ENCODE data around the gene ANO1.
"Not testable (repeated sequence)": the region's sequence is repeated elsewhere in the genome, so short reads cannot be mapped to it uniquely, and the experiment has no call there.

ANO1 gene

DNA sequence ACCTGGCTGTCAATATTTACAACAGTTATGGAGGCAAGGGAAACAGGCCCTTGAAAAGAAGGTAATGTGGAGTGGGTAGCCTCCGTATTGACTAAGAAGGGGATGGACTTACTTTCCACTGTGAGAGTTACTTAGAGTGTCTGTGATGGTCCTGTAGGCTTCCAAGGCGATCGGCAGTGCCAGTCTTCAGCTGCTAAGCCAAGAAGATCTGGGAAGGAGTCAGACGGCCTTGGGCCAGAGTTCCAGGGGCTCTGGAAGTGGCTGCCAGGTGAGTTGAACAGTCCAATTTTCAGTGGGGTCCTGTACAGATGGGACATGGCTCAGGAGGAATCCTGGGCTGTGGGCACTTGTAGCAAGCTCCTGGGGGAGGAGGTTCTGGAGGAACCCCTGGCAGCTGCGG is 139.3 kb downstream of the ANO1 start:
- DNase-seq: not testable (repeated sequence)

DNA sequence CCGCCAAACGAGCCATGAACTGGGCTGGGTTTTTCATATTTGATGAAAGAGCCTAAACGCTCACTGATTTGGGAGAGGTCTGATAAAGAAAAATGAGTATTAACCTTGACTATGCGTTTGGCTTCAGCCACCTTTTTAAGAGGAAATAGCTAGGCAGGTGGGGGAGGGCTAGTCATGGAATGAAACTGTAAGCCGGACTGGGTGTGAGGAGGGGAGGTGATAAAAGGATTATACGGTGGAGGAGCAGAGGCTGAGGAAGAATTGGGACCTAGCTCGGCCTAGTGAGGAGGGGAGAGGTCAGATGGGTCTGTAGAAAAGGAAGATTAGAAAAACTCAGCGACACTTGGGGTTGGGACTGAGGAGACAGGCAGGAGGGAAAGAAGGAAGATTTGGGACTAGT is 140.0 kb downstream of the ANO1 start:
- not testable (repeated sequence) for DNase-seq

DNA sequence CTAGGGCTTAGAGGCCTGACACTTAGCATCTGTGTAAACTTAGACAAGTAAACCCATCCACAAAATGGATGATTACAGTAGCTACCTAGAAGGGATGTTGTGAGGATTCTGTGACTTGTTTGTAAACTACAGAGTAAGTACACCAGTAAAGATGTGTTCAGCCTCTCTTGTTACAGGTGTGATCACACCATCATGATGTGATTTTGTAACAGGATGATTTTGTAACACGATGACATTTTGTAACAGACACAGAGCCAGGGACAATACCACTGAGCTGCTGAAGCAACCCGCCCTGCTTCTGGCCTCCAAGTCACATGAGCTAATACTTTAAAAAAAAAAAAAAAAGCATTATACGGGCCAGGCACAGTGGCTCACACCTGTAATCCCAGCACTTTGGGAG is 142.0 kb downstream of the ANO1 start:
- peak in 3 of 4 experiments; percentile 15 to 24 (median 16) for DNase-seq

DNA sequence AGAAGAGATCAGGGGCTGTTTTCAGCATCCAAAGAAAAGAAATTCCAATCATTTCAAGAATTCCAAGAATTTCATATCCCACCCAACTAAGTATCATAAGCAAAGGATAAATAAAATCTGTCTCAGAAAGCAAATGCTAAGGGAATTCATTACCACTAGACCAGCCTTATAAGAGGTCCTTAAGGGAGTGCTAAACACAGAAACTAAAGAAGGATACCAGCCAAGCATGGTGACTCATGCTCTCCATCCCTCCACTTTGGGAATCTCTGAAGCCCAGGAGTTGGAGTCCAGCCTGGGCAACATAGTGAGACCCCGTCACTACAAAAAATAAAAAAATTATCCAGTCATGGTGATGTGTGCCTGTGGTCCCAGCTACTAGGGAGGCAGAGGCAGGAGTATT is 142.8 kb downstream of the ANO1 start:
- DNase-seq: no peak

DNA sequence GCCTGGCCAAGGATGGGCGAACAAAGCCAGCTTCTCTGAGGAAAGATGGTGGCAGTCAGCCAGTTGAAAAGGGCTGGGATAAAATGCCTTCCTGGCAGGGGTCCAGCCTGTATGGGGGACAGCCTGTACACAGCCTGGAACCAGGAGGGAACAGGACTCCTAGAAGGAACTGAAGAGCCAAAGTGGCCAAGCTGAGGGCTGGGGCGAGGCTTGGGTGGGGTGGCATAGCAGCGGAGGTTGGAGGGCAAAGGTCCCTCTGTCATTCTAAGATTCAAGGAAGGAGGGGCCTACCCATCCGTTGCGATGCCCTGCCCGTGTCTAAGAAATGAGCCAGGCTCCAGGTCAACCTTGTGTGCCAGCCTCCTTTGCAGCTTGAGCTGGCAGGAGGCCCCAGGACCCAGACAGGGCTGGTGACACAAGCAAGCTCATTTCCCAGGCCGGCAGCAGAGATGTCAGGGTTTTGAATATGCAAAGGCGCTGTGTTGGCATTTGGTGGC is 147.6 kb downstream of the ANO1 start:
- DNase-seq: no peak

DNA sequence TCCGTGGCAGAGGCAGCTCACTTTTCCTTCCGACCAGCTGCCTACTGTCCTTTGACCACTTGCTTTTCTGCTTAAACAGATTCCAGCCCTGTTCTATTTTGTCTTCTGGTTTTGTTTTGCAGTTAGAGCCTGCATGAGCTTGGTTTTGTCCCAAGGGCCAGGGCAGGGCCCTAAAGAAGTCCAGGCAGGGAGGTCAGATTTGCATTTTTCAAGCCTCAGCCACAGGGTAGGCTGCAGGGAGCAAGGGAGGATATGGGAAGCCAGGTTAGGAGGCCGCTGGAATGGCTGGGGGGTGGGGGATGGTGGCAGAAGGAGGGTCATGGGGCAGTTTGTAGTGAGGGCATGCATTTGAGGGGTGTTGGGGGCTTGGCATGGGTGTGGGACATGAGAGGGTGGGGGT is 148.1 kb downstream of the ANO1 start:
- no peak for DNase-seq

DNA sequence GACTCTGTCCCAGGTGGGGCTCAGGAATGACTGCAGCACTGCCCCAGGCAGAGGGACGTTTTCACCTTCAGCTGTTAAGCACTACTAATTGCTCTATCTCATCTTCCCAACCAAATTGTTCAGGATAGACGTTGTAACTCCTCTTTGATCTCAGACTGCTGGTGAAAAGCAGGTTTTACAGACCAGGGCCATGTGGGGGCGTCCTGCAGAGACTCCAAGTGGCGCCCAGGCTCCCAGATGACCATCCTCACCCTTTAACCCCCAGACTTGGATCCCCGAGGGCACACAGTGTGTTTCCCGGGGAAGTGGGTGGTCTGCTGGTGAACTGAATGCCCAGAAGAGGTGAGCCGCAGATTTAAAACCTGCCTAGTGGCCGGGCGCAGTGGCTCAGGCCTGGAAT is 148.8 kb downstream of the ANO1 start:
- peak in 2 of 4 experiments; percentile 16 to 49 for DNase-seq

DNA sequence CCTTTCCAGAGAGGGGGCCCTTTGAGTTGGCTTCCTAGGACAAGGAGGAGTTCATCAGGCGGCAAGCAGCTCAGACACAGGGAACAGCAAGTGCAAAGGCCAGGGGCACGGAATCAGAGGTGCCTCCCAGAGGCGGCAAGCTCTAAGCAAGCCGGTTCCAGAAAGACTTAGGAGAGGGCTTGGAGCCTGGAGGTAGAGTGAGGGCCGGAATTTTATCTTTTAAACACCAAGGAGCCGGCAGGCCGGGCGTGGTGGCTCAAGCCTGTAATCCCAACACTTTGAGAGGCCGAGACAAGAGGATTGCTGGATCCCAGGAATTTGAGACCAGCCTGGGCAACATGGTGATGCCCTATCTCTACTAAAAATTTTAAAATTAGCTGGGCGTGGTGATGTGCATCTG is 151.6 kb downstream of the ANO1 start:
- DNase-seq: no peak

DNA sequence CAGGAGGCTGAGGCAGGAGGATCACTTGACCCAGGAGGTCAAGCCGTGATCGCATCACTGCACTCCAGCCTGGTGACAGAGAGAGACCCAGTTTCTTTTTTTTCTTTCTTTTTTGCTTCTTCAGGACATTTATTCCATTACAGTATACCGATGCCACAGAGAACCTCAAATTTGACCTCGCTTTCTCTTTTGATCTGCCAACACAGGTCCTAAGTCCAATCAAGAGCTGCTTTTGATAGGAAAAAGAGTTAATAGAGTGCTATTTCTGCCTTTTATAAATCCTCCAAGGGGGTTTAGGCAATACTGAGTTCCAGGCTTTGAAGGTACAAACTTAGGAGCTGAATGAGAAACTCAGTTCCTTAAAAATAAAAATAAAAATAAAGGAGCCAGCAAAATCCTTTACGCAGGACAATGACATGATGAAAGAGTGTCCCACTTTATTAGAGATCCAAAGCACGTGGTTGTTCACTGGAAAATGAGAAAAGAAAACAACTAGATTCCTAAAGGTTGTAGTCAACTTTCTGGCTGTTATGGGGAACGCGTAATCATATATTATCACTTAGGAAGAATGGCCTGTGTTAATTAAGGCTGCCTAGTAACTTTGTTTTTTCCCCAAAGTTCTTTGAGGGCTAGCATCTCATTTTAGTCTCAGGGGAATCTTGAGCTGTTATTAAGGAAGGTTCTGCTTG is 152.2 kb downstream of the ANO1 start:
- no peak for DNase-seq

DNA sequence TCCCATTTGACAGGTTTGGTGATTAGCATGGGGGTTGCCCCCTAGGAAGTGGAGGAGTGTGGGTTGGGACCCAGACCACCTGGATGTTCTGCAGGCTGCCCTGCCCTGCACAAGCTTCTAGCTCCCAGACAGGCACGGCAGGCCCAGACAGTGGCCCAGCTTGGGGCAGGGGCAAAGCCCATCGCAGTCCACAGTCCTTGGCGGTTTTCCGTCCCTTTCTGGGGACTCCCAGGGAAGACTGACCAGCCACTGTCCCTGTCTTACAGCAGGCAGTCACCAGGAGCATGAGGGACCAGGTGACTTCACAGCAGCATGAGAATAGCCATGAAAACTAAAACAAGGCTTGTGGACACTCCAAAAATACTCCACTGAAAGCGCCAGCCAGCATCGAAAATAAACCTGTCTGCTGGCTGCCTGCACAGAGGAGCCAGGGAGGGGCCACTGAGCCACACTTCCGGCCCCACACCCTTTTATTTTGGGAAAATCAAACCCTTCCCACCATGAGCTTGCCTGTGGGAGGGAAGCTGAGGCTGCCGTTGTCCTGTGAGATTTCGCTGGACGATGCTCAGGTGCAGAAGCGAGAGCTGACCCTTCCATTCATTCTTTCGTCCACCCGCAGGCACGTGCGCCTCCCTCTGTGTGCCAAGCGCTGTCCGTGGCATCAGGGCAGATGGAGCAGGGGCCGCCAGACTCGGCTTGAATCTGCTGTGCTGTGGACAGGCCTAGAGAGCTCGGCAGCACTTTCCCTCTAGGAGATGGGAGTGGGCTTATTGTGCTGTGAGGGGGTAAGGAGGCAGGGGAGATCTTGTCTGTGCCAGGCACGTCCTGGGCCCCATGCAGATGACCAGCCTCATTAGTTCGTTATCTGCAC is 153.0 kb downstream of the ANO1 start:
- no peak for DNase-seq

DNA sequence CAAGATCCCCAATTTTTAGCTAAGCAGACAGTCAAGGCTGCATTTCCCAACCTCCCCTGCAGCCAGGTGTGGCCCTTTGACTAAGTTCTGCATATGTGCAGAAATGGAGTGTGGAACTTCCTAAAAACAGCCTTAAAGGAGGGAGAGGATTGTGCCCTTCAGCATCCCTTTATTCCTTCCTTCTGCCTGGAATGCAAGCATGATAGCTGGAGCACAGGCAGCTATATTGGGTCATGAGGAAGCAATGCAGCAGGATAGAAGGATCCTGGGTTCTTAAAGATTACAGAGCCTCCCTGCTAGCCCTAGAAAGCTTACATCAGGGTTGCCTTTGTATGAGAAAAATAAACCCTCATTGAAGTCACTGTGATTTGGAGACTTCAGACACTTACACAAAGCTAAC is 154.9 kb downstream of the ANO1 start:
- DNase-seq: no peak

DNA sequence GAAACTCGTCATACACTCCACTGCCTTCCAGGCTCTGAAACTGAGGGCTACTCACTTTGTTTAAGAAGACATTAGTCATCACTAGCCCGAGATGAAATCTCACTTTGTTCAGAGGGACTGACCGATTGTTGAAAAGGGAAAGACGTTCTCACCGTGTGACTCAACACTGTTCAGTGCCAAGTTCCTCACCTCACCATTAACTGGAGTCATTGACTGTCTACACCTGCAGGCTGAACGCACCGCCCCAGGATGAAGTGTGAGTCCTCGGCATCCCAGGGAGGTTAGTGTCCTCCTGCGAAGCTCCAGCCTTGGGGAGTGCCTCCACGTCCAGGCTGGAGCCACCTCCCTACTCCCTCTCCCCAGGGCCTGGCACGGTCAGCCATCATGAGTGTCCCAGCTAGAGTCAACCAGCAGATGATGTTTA is 155.4 kb downstream of the ANO1 start:
- no peak for DNase-seq

DNA sequence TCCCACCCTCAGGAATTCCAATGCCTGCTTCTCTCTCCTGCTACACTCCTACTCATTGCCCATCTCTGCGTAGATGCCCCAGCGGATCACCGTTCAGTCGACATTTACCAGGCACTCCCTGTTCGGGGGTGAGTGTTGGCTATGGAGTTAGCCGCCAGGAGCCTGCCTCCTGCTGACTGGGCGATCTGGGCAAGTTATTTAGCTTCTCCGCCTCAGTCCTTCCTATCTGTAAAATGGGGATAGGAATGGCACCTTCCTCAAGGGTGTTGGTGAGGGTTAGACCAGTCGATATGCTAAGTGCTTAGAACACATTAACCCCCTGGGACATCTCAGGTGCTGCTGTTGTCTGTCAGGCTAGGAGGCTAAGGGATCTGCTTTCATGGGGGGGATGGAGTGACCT is 155.8 kb downstream of the ANO1 start:
- no peak for DNase-seq

Data from suppressor macrophage (primary cell).